ENCODE measurements around the gene KRI1. TPM values are rescaled to one million over a fixed set of nuclear protein-coding genes. Genes with fewer than 3 reads are reported as not detected.

KRI1 gene
- total RNA-seq, 1 experiment from 2014 or later, result 57.4 TPM

DNA sequence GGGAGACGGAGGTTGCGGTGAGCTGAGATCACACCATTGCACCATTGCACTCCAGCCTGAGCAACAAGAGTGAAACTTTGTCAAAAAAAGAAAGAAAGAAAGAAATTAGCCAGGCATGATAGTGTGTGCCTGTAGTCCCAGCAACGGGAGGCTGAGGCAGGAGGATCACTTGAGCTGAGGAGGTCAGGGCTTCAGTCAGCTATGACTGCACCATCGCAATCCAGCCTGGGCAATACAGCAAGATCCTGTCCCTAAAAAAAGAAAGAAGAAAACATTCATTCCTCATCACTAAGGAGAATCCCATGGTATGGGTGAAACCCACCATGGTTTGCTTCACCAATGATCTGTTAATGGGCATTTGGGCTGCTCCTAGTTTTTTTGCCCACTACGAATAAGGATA, 34.3 kb upstream of the KRI1 start:
- Histone ChIP-seq H3T11ph (ENCODE audit: low read length) (no peak overlapping the region), H2AK5ac (ENCODE audit: insufficient read length, low read length) (no peak overlapping the region), H2AFZ (ENCODE audit: low read length) (no peak overlapping the region), H2BK20ac (ENCODE audit: low read depth, low read length, poor library complexity, severe bottlenecking) (no peak overlapping the region), H3K56ac (ENCODE audit: insufficient read length, low read depth, low read length) (no peak overlapping the region), H3K23me2 (ENCODE audit: insufficient read length, low read depth, low read length, poor library complexity, severe bottlenecking) (peaks cover 11% of the 10 kb centered on the region), H2BK15ac (ENCODE audit: low read depth, low read length) (no peak overlapping the region), H3K18ac (ENCODE audit: insufficient read length, low read depth, low read length) (no peak overlapping the region), H4K8ac (replicated peaks; ENCODE audit: insufficient read length, low read depth, low read length) (no peak overlapping the region), H3K4me1 (ENCODE audit: insufficient read depth, low read length) (no peaks in the 10 kb centered on the region), H3K27ac (ENCODE audit: insufficient read length, low read depth, low read length) (no peak overlapping the region), H3K79me1 (ENCODE audit: insufficient read depth, low read depth, low read length, poor library complexity, severe bottlenecking) (no peaks in the 10 kb centered on the region), H3K4me2 (ENCODE audit: insufficient read depth, insufficient read length, low read length) (no peak overlapping the region), H3K9ac (ENCODE audit: extremely low read depth, insufficient read length, low read length) (no peak overlapping the region), H4K20me1 (ENCODE audit: control insufficient read depth, insufficient read depth, insufficient read length) (no peaks in the 10 kb centered on the region), H4K91ac (ENCODE audit: insufficient read length, low read depth, low read length) (no peak overlapping the region), H3K79me2 (ENCODE audit: insufficient read depth, low read length) (no peaks in the 10 kb centered on the region; the same call in 1 of the 2 replicates), H3K27me3 (ENCODE audit: insufficient read depth, low read length) (no peaks in the 10 kb centered on the region), H2BK12ac (ENCODE audit: insufficient read length, low read depth, low read length) (no peak overlapping the region), H3K4ac (ENCODE audit: low read depth, low read length) (no peak overlapping the region), H3K14ac (ENCODE audit: insufficient read depth, low read length) (no peak overlapping the region), H3K9me3 (ENCODE audit: control insufficient read depth, low read depth, low read length) (no peaks in the 10 kb centered on the region), H3K23ac (ENCODE audit: insufficient read length, low read depth, low read length) (no peak overlapping the region), H2BK120ac (ENCODE audit: low read depth, low read length, poor library complexity, severe bottlenecking) (no peak overlapping the region), H2BK5ac (ENCODE audit: insufficient read length, low read length) (no peak overlapping the region), H4K5ac (ENCODE audit: insufficient read length, low read depth, low read length) (no peak overlapping the region)
- Mint-ChIP-seq H3K27ac (no peak overlapping the region), H3K36me3 (ENCODE audit: insufficient read depth in 1 of 3, low read depth in 3 of 3) (no peaks in the 10 kb centered on the region), H3K4me1 (peaks cover 16 to 18% of the 10 kb centered on the region in 2 experiments), H3K9me3 (no peaks in the 10 kb centered on the region), H3K27me3 (ENCODE audit: low read depth) (peaks cover 12% of the 10 kb centered on the region), H3K4me3 (peak overlapping the region in 1 of 2 experiments; percentile 26; a peak in 1 of 5 replicates)
- no peak for DNase-seq
- WGBS (ENCODE audit: extremely low coverage, insufficient read length, low lambda C conversion rate), result no CpG with 5 or more reads among the region's 5 CpGs
- TF ChIP-seq CTCF (conservative IDR thresholded peaks at IDR 0.05), result no peak
